DOHH2 (cell line): ENCODE measurements around the gene KIAA1328.

Experiments used
- CTCF ChIP-seq: fragments of 200-600 bp; sonication (generic); IDR thresholded peaks from one replicate; pipeline ENCODE4 v1.5.1; 2014; ENCODE audit warnings: antibody characterized with exemption, mild to moderate bottlenecking, low read depth, low read length; ENCODE audit not compliant: poor library complexity, severe bottlenecking
- EZH2phosphoT487 ChIP-seq: fragments of 200-600 bp; sonication (generic); IDR thresholded peaks from 2 replicates; pipeline ENCODE4 v1.6.1; 2017; ENCODE audit warnings: borderline replicate concordance, mild to moderate bottlenecking, antibody characterized with exemption, low read length, moderate library complexity, mixed read lengths

- no peak for TF ChIP-seq CTCF
- no peak for TF ChIP-seq EZH2phosphoT487
Observed at GRCh38 chr18:37258819-37259218, 429.9 kb downstream of the KIAA1328 start.
